ENCODE measurements around the gene CCT2. TPM values are rescaled to one million over a fixed set of nuclear protein-coding genes. Genes with fewer than 3 reads are reported as not detected.

CCT2 gene
- 186 TPM for polyA plus RNA-seq (2013, experiment 1 of 2)
- polyA plus RNA-seq (2013, experiment 2 of 2) = 194 TPM

DNA sequence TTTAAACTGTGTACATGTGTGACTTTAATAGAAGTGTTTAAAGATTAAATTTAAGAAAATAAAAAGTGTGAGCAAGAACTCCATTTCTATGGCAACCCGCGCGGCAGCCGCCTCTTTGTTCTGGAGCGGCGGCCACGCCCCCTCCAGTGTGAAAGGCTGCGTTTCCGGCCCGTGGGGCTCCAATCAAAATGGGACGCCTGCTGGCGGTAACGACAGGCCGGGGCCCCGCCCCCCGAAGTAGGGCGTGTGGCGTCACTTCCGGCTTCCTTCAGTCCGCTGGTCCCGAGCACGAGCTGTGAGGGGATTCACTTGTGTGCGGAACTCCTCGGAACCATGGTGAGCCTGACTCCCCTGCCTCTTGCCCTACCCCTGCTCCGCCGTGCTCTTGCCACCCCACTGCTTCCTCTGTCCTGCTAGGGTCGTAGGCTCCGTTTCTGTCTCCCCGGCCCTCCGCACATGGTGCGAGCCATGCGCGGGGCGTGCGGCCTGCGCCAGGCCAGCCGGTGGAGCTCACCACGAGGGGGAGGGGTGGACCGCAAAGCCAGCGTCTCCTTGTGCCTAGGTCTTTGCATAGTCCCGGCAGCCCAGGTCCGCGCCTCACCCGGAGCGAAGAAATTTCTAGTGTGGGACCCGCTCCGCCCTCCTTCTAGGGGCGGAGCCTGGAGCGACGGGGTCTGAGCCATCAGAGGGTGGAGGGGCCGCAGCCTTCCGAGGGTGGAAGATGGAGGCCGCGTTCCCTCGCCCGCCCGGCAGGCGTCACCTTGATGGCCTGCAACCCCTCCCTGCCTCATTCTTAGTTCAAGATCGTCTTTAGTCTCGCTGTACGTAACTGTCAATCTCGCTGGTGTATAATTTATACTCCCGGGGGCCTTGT, at the start of gene CCT2:
CCT2 (plus strand) TSS at position 271 of the 874 bp plus-strand sequence; CDS start at position 334, 63 bp downstream.
- H3K27ac ChIP-seq (ENCODE audit: low read length, poor library complexity, severe bottlenecking) = peak within 1 kb of the TSS; percentile 62
- peak within 1 kb of the TSS; percentile 76 for H4K8ac ChIP-seq (ENCODE audit: low read length)
- no peaks in the 10 kb centered on the region for H3K27me3 ChIP-seq (ENCODE audit: control insufficient read depth in 1 of 2, insufficient read depth in 1 of 2, low read length in 2 of 2)
- H3K14ac ChIP-seq (ENCODE audit: low read length in 2 of 2) = peak within 1 kb of the TSS in 1 of 2 experiments; percentile 99
- H3K18ac ChIP-seq (ENCODE audit: low read depth in 1 of 2, low read length in 2 of 2) = peak within 1 kb of the TSS; percentile 41 to 96
- under 1% methylated on average over 63 of the region's 63 CpGs for WGBS
- no peaks in the 10 kb centered on the region for H3K9me3 ChIP-seq (ENCODE audit: control insufficient read depth, low read length)
- peak within 1 kb of the TSS; percentile 36 for H2BK5ac ChIP-seq (ENCODE audit: low read depth, low read length, poor library complexity, severe bottlenecking)
- peaks cover 6 to 39% of the 10 kb centered on the region in 2 experiments for H3K36me3 ChIP-seq (ENCODE audit: control insufficient read depth in 1 of 2, insufficient read depth in 2 of 2, low read depth in 1 of 2, low read length in 2 of 2)
- H3K23ac ChIP-seq (ENCODE audit: low read length in 2 of 2) = peak within 1 kb of the TSS in 1 of 2 experiments; percentile 92
- no peak within 1 kb of the TSS for H2BK12ac ChIP-seq (ENCODE audit: low read length in 2 of 2)
- no peak within 1 kb of the TSS for H2BK120ac ChIP-seq (ENCODE audit: low read depth, low read length)
- H3K4ac ChIP-seq (ENCODE audit: low read depth in 1 of 2, low read length in 2 of 2) = peak within 1 kb of the TSS; percentile 26 to 45
- H2BK15ac ChIP-seq (ENCODE audit: low read depth, poor library complexity, severe bottlenecking) = no peak within 1 kb of the TSS
- H2AK5ac ChIP-seq (ENCODE audit: low read length, severe bottlenecking) = no peak within 1 kb of the TSS
- peak within 1 kb of the TSS; percentile 84 to 100 for H3K4me3 ChIP-seq (ENCODE audit: insufficient read depth in 1 of 2, low read depth in 1 of 2, low read length in 2 of 2)
- DNase-seq = peak; percentile 96
- H2AFZ ChIP-seq (ENCODE audit: low read depth, low read length) = peak within 1 kb of the TSS; percentile 99
- no peaks in the 10 kb centered on the region for H3K4me1 ChIP-seq (ENCODE audit: control insufficient read depth, insufficient read depth, low read depth, low read length)
- H4K91ac ChIP-seq (ENCODE audit: low read length) = peak within 1 kb of the TSS; percentile 31
- peak within 1 kb of the TSS; percentile 99 for H3K9ac ChIP-seq (ENCODE audit: low read length)
- H3K79me1 ChIP-seq (replicated peaks; ENCODE audit: low read length, poor library complexity, severe bottlenecking) = peaks cover 8% of the 10 kb centered on the region
- peak within 1 kb of the TSS; percentile 29 for H3K4me2 ChIP-seq (ENCODE audit: low read length, poor library complexity, severe bottlenecking)

DNA sequence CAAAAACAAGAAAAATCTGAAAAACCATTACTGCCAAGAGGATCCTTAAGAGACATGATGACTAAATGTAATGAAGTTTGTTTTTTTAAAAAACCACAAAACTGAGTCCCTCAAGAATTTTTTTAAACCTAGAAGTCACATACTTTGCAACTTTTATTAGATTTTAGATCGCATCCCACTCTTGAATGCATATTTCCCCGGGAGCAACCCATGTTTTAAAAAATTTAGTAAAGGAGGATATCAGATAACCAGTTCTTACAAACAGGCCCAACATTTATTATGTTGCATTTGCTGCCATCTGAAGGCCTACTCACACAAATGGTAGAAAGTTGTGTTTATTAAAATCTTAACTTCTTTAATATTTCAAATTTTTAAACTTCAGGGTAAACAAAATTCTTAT, 44.3 kb upstream of the CCT2 start:
- no peak overlapping the region for H3K4me2 ChIP-seq (ENCODE audit: low read length, poor library complexity, severe bottlenecking)
- peak; percentile 42 for DNase-seq
- no peaks in the 10 kb centered on the region for H3K27me3 ChIP-seq (ENCODE audit: control insufficient read depth in 1 of 2, insufficient read depth in 1 of 2, low read length in 2 of 2)
- H3K4me3 ChIP-seq (ENCODE audit: insufficient read depth in 1 of 2, low read depth in 1 of 2, low read length in 2 of 2) = no peak overlapping the region
- peaks cover 3% of the 10 kb centered on the region for H3K4me1 ChIP-seq (ENCODE audit: control insufficient read depth, insufficient read depth, low read depth, low read length)
- H4K8ac ChIP-seq (ENCODE audit: low read length) = no peak overlapping the region
- no peak overlapping the region for H2AFZ ChIP-seq (ENCODE audit: low read depth, low read length)
- no peak overlapping the region for H2BK5ac ChIP-seq (ENCODE audit: low read depth, low read length, poor library complexity, severe bottlenecking)
- peak overlapping the region; percentile 60 for H3K9ac ChIP-seq (ENCODE audit: low read length)
- H3K18ac ChIP-seq (ENCODE audit: low read depth in 1 of 2, low read length in 2 of 2) = no peak overlapping the region
- H2BK120ac ChIP-seq (ENCODE audit: low read depth, low read length) = no peak overlapping the region
- H2BK15ac ChIP-seq (ENCODE audit: low read depth, poor library complexity, severe bottlenecking) = no peak overlapping the region
- no peak overlapping the region for H4K91ac ChIP-seq (ENCODE audit: low read length)
- peaks cover 0 to 18% of the 10 kb centered on the region in 2 experiments for H3K36me3 ChIP-seq (ENCODE audit: control insufficient read depth in 1 of 2, insufficient read depth in 2 of 2, low read depth in 1 of 2, low read length in 2 of 2)
- no peak overlapping the region for H2BK12ac ChIP-seq (ENCODE audit: low read length in 2 of 2)
- peaks cover 10% of the 10 kb centered on the region for H3K79me1 ChIP-seq (replicated peaks; ENCODE audit: low read length, poor library complexity, severe bottlenecking)
- H3K4ac ChIP-seq (ENCODE audit: low read depth in 1 of 2, low read length in 2 of 2) = no peak overlapping the region
- no CpG with 5 or more reads among the region's 2 CpGs for WGBS
- no peak overlapping the region for H2AK5ac ChIP-seq (ENCODE audit: low read length, severe bottlenecking)
- H3K23ac ChIP-seq (ENCODE audit: low read length in 2 of 2) = no peak overlapping the region
- peaks cover 20% of the 10 kb centered on the region for H3K9me3 ChIP-seq (ENCODE audit: control insufficient read depth, low read length)
- no peak overlapping the region for H3K27ac ChIP-seq (ENCODE audit: low read length, poor library complexity, severe bottlenecking)
- H3K14ac ChIP-seq (ENCODE audit: low read length in 2 of 2) = no peak overlapping the region

DNA sequence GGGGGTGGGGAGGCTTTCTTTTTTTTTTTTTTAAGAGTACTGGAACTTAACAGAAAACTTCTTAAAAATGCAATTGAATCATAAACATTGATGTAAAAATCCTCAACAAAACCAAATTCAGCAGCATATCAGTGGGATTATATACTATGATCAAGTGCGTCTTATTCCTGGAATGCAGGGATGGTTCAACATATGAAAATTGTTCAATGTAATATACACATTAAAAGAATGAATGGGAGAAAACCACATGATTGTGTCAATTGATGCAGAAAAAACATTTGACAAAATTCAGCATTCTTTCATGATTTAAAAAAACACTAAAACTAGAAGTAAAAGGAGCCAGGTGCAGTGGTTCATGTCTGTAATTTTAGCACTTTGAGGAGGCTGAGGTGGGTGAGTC, 41.2 kb upstream of the CCT2 start:
- no CpG with 5 or more reads among the region's 1 CpG for WGBS
- Histone ChIP-seq H4K8ac (ENCODE audit: low read length) (no peak overlapping the region), H3K18ac (ENCODE audit: low read depth in 1 of 2, low read length in 2 of 2) (no peak overlapping the region), H3K9ac (ENCODE audit: low read length) (no peak overlapping the region), H2AK5ac (ENCODE audit: low read length, severe bottlenecking) (no peak overlapping the region), H4K91ac (ENCODE audit: low read length) (no peak overlapping the region), H2AFZ (ENCODE audit: low read depth, low read length) (no peak overlapping the region), H2BK5ac (ENCODE audit: low read depth, low read length, poor library complexity, severe bottlenecking) (no peak overlapping the region), H3K79me1 (replicated peaks; ENCODE audit: low read length, poor library complexity, severe bottlenecking) (peaks cover 17% of the 10 kb centered on the region), H2BK120ac (ENCODE audit: low read depth, low read length) (no peak overlapping the region), H3K4me3 (ENCODE audit: insufficient read depth in 1 of 2, low read depth in 1 of 2, low read length in 2 of 2) (no peak overlapping the region), H3K4me1 (ENCODE audit: control insufficient read depth, insufficient read depth, low read depth, low read length) (peaks cover 3% of the 10 kb centered on the region), H3K4me2 (ENCODE audit: low read length, poor library complexity, severe bottlenecking) (no peak overlapping the region), H3K14ac (ENCODE audit: low read length in 2 of 2) (no peak overlapping the region), H3K23ac (ENCODE audit: low read length in 2 of 2) (no peak overlapping the region), H3K9me3 (ENCODE audit: control insufficient read depth, low read length) (peaks cover 20% of the 10 kb centered on the region), H3K27ac (ENCODE audit: low read length, poor library complexity, severe bottlenecking) (no peak overlapping the region), H3K36me3 (ENCODE audit: control insufficient read depth in 1 of 2, insufficient read depth in 2 of 2, low read depth in 1 of 2, low read length in 2 of 2) (peaks cover 0 to 18% of the 10 kb centered on the region in 2 experiments), H3K27me3 (ENCODE audit: control insufficient read depth in 1 of 2, insufficient read depth in 1 of 2, low read length in 2 of 2) (no peaks in the 10 kb centered on the region), H3K4ac (ENCODE audit: low read depth in 1 of 2, low read length in 2 of 2) (no peak overlapping the region), H2BK15ac (ENCODE audit: low read depth, poor library complexity, severe bottlenecking) (no peak overlapping the region), H2BK12ac (ENCODE audit: low read length in 2 of 2) (no peak overlapping the region)
- DNase-seq = no peak

DNA sequence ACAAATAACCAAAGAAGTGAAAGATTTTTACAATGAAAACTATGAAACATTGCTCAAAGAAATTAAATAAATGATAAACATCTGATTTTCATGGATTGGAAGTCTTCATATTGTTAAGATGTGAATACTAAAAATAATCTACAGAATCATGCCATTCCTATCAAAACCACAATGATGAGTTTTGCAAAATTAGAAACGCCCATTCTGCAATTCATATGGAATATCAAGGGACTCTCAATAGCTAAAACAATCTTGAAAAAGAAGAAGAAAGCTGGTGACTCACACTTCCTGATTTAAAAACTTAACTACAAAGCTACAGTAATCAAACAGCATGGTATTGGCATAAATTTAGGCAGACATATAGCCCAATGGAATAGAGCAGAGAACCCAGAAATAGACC, 40.2 kb upstream of the CCT2 start:
- Histone ChIP-seq H3K23ac (ENCODE audit: low read length in 2 of 2) (no peak overlapping the region), H3K4ac (ENCODE audit: low read depth in 1 of 2, low read length in 2 of 2) (no peak overlapping the region), H2BK12ac (ENCODE audit: low read length in 2 of 2) (no peak overlapping the region), H3K18ac (ENCODE audit: low read depth in 1 of 2, low read length in 2 of 2) (no peak overlapping the region), H3K27me3 (ENCODE audit: control insufficient read depth in 1 of 2, insufficient read depth in 1 of 2, low read length in 2 of 2) (no peaks in the 10 kb centered on the region), H3K9me3 (ENCODE audit: control insufficient read depth, low read length) (peaks cover 20% of the 10 kb centered on the region), H3K36me3 (ENCODE audit: control insufficient read depth in 1 of 2, insufficient read depth in 2 of 2, low read depth in 1 of 2, low read length in 2 of 2) (peaks cover 0 to 19% of the 10 kb centered on the region in 2 experiments), H3K4me2 (ENCODE audit: low read length, poor library complexity, severe bottlenecking) (no peak overlapping the region), H2AFZ (ENCODE audit: low read depth, low read length) (no peak overlapping the region), H2AK5ac (ENCODE audit: low read length, severe bottlenecking) (no peak overlapping the region), H3K79me1 (replicated peaks; ENCODE audit: low read length, poor library complexity, severe bottlenecking) (peaks cover 20% of the 10 kb centered on the region), H3K27ac (ENCODE audit: low read length, poor library complexity, severe bottlenecking) (no peak overlapping the region), H3K14ac (ENCODE audit: low read length in 2 of 2) (no peak overlapping the region), H4K91ac (ENCODE audit: low read length) (no peak overlapping the region), H2BK15ac (ENCODE audit: low read depth, poor library complexity, severe bottlenecking) (no peak overlapping the region), H2BK5ac (ENCODE audit: low read depth, low read length, poor library complexity, severe bottlenecking) (no peak overlapping the region), H3K9ac (ENCODE audit: low read length) (no peak overlapping the region), H2BK120ac (ENCODE audit: low read depth, low read length) (no peak overlapping the region), H4K8ac (ENCODE audit: low read length) (no peak overlapping the region), H3K4me1 (ENCODE audit: control insufficient read depth, insufficient read depth, low read depth, low read length) (peaks cover 3% of the 10 kb centered on the region), H3K4me3 (ENCODE audit: insufficient read depth in 1 of 2, low read depth in 1 of 2, low read length in 2 of 2) (no peak overlapping the region)
- WGBS = no CpG with 5 or more reads among the region's 1 CpG
- DNase-seq = no peak
